IMR-90 (cell line): Measurements from ENCODE around the gene PRKACA. TPM values are rescaled to one million over a fixed set of nuclear protein-coding genes. Genes with fewer than 3 reads are reported as not detected.

ENCODE experiments used
- ATAC-seq: fragments of 200-7000 bp; cut with Tn5 transposase; 2 replicates; pipeline ENCODE4 v1.9.1; 2020; ENCODE audit warnings: low read depth, mild to moderate bottlenecking, moderate library complexity
- BruUV-seq: library from RNA; stranded (reverse); fragments of 400-500 nt; replicated peaks from 2 replicates; lab custom pipeline; 2021; lab: Mats Ljungman, UMichigan
- CTCF ChIA-PET: fragments of 300-600 bp; formaldehyde crosslinking; extraction: SDS; loops from one replicate; lab custom pipeline; 2021; ENCODE audit warnings: antibody characterized with exemption; lab: Yijun Ruan, JAX
- POLR2A ChIA-PET: fragments of 300-600 bp; sonication (Branson Sonifier 250); formaldehyde crosslinking; loops from one replicate; lab custom pipeline; 2022; ENCODE audit warnings: antibody characterized with exemption; ENCODE audit not compliant: unreplicated experiment; lab: Charles Lee
- DNase-seq: peaks from one replicate; pipeline ENCODE4 v3.0.0; 2013
- H2AFZ ChIP-seq: replicated peaks from 2 replicates; pipeline ENCODE3; 2013; ENCODE audit warnings: low read length, mild to moderate bottlenecking; ENCODE audit not compliant: poor library complexity
- H2AK5ac ChIP-seq: 2 replicates; pipeline ENCODE4 v1.6.1; 2013; ENCODE audit warnings: low read depth, low read length, inconsistent platforms
- H2AK9ac ChIP-seq: replicated peaks from 2 replicates; pipeline ENCODE3; 2013; ENCODE audit warnings: mild to moderate bottlenecking, low read depth, low read length, moderate library complexity; ENCODE audit not compliant: poor library complexity
- H2BK120ac ChIP-seq: 2 replicates; pipeline ENCODE4 v1.6.1; 2013; ENCODE audit warnings: low read depth, low read length, inconsistent platforms
- H2BK15ac ChIP-seq: 3 replicates; pipeline ENCODE4 v1.6.1; 2013; ENCODE audit warnings: low read depth, low read length, inconsistent platforms
- H2BK20ac ChIP-seq: 2 replicates; pipeline ENCODE4 v1.6.1; 2013; ENCODE audit warnings: low read depth, mild to moderate bottlenecking, inconsistent platforms, low read length, moderate library complexity
- H2BK5ac ChIP-seq: 2 replicates; pipeline ENCODE4 v1.6.1; 2013; ENCODE audit warnings: mild to moderate bottlenecking, low read depth, low read length, inconsistent platforms; ENCODE audit not compliant: poor library complexity, severe bottlenecking
- H3K14ac ChIP-seq: replicated peaks from 2 replicates; pipeline ENCODE4 v1.6.1; 2013; ENCODE audit warnings: low read depth, low read length, inconsistent platforms
- H3K18ac ChIP-seq: 2 replicates; pipeline ENCODE4 v1.6.1; 2013; ENCODE audit warnings: low read depth, low read length, control low read depth
- H3K23ac ChIP-seq: 2 replicates; pipeline ENCODE4 v1.6.1; 2013; ENCODE audit warnings: low read depth, low read length, inconsistent platforms
- H3K27ac ChIP-seq: 2 replicates; pipeline ENCODE4 v1.5.1; 2013; ENCODE audit warnings: mild to moderate bottlenecking, control low read depth, low read length; ENCODE audit not compliant: insufficient read depth
- H3K27me3 ChIP-seq: 2 replicates; pipeline ENCODE4 v1.6.1; 2013; ENCODE audit warnings: low read length; ENCODE audit not compliant: control insufficient read depth, insufficient read depth
- H3K36me3 ChIP-seq: 2 replicates; pipeline ENCODE4 v1.6.1; 2013; ENCODE audit warnings: low read length, mixed read lengths; ENCODE audit not compliant: control insufficient read depth, insufficient read depth
- H3K4ac ChIP-seq: 2 replicates; pipeline ENCODE4 v1.6.1; 2013; ENCODE audit warnings: low read depth, low read length, inconsistent platforms
- H3K4me1 ChIP-seq: 2 replicates; pipeline ENCODE4 v1.6.1; 2013; ENCODE audit warnings: low read length, mixed read lengths; ENCODE audit not compliant: control insufficient read depth, insufficient read depth
- H3K4me2 ChIP-seq: 2 replicates; pipeline ENCODE4 v1.6.1; 2013; ENCODE audit warnings: low read depth, mild to moderate bottlenecking, control low read depth, low read length, moderate library complexity
- H3K4me3 ChIP-seq: 2 replicates; pipeline ENCODE4 v1.5.1; 2013; ENCODE audit warnings: low read depth, mild to moderate bottlenecking, control low read depth, low read length, moderate library complexity; ENCODE audit not compliant: insufficient read depth
- H3K56ac ChIP-seq: 2 replicates; pipeline ENCODE4 v1.6.1; 2013; ENCODE audit warnings: low read length, inconsistent platforms; ENCODE audit not compliant: insufficient read depth; ENCODE audit errors: extremely low read depth
- H3K79me1 ChIP-seq, 2 experiments: 2 replicates each; pipeline ENCODE4 v1.6.1; 2013; ENCODE audit warnings: low read length in 2 of 2, inconsistent platforms in 1 of 2, low read depth in 1 of 2
- H3K9ac ChIP-seq: 2 replicates; pipeline ENCODE4 v1.6.1; 2013; ENCODE audit warnings: low read depth, low read length, control low read depth
- H3K9me1 ChIP-seq: 2 replicates; pipeline ENCODE4 v1.6.1; 2013; ENCODE audit warnings: low read length, inconsistent platforms; ENCODE audit not compliant: insufficient read depth
- H3K9me3 ChIP-seq: 2 replicates; pipeline ENCODE4 v1.6.1; 2013; ENCODE audit warnings: low read length; ENCODE audit not compliant: control insufficient read depth, insufficient read depth
- H4K20me1 ChIP-seq: 2 replicates; pipeline ENCODE4 v1.6.1; 2013; ENCODE audit warnings: low read length, inconsistent platforms; ENCODE audit not compliant: insufficient read depth
- H4K5ac ChIP-seq: 2 replicates; pipeline ENCODE4 v1.6.1; 2013; ENCODE audit warnings: mild to moderate bottlenecking, low read depth, low read length, control low read depth
- H4K8ac ChIP-seq, 2 experiments: 2 replicates each; pipeline ENCODE4 v1.6.1; 2013; ENCODE audit warnings: low read depth in 2 of 2, low read length in 2 of 2, control low read depth in 1 of 2, inconsistent platforms in 1 of 2
- H4K91ac ChIP-seq: 2 replicates; pipeline ENCODE4 v1.6.1; 2013; ENCODE audit warnings: low read depth, low read length, inconsistent platforms; ENCODE audit not compliant: insufficient read depth
- BHLHE40 ChIP-seq: fragments of 150-350 bp; IDR thresholded peaks from 2 replicates; pipeline ENCODE4 v1.6.1; 2016; ENCODE audit warnings: mild to moderate bottlenecking, low read depth, low read length
- CHD1 ChIP-seq: IDR thresholded peaks from 2 replicates; pipeline ENCODE4 v1.6.1; 2012; ENCODE audit warnings: low read depth, low read length, improper control_type of control experiment
- MAFK ChIP-seq: IDR thresholded peaks from 2 replicates; pipeline ENCODE4 v1.6.1; 2012; ENCODE audit warnings: low read depth, low read length, improper control_type of control experiment
- RAD21 ChIP-seq: IDR thresholded peaks from 2 replicates; pipeline ENCODE4 v1.6.1; 2012; ENCODE audit warnings: low read length, improper control_type of control experiment
- RCOR1 ChIP-seq: IDR thresholded peaks from 2 replicates; pipeline ENCODE4 v1.6.1; 2012; ENCODE audit warnings: mild to moderate bottlenecking, low read length, improper control_type of control experiment; ENCODE audit not compliant: insufficient replicate concordance
- SMC3 ChIP-seq: fragments of 150-350 bp; IDR thresholded peaks from 2 replicates; pipeline ENCODE4 v1.6.1; 2016; ENCODE audit warnings: low read depth, mild to moderate bottlenecking, antibody characterized with exemption, low read length, moderate library complexity
- WGBS, 2 experiments: methylation state at CpG; one replicate each; pipeline versions ENCODE4 v1.1.5 to v1.1.7; 2013; ENCODE audit warnings: missing lambda C conversion rate in 2 of 2; ENCODE audit not compliant: insufficient read length in 1 of 2; ENCODE audit errors: extremely low coverage in 2 of 2; 5-methylcytosine and 5-hydroxymethylcytosine counted together
- dilution Hi-C: fragments of 300-500 bp; cut with HindIII; formaldehyde crosslinking; loops from one replicate; pipeline ENCODE4 v1.14.3; 2018; ENCODE audit warnings: low sequenced_read_pairs; ENCODE audit not compliant: unreplicated experiment
- in situ Hi-C: fragments of 300-500 bp; cut with MboI; formaldehyde crosslinking; loops from 3 replicates; pipeline ENCODE4 v1.14.3; 2019; ENCODE audit warnings: low sequenced_read_pairs, inconsistent platforms, mixed read lengths
- intact Hi-C: fragments of 100-400 bp; cut with micrococcal nuclease; formaldehyde crosslinking; loops from 2 replicates; pipeline ENCODE4 v1.10.0; 2022
- polyA plus RNA-seq, 3 experiments: library from polyadenylated mRNA; depleted of rRNA; stranded (reverse); fragments of >200 nt; gene quantifications; 2 replicates each; pipeline ENCODE4 v1.2.3, GENCODE V29; 2012; ENCODE audit warnings: low replicate concordance in 1 of 3
- total RNA-seq: library from RNA; depleted of rRNA; stranded (reverse); fragments of >200 nt; gene quantifications from 2 replicates; pipeline ENCODE4 v1.2.3, GENCODE V29; 2012
- TF ChIP-seq, protein P1 (sequence below): fragments of 150-350 bp; IDR thresholded peaks from 2 replicates; pipeline ENCODE4 v1.6.1; 2016; ENCODE audit warnings: low read depth, mild to moderate bottlenecking, low read length, moderate library complexity, borderline replicate concordance
- TF ChIP-seq, protein P2 (sequence below): conservative IDR thresholded peaks from 2 replicates; pipeline ENCODE4 v1.5.1; 2012; ENCODE audit warnings: mild to moderate bottlenecking, low read depth, low read length, improper control_type of control experiment

The PRKACA gene
- total and polyA plus RNA-seq, 2 of the 4 experiments (the other 2 are of a cell fraction): 18.1 to 94.5 TPM

DNA sequence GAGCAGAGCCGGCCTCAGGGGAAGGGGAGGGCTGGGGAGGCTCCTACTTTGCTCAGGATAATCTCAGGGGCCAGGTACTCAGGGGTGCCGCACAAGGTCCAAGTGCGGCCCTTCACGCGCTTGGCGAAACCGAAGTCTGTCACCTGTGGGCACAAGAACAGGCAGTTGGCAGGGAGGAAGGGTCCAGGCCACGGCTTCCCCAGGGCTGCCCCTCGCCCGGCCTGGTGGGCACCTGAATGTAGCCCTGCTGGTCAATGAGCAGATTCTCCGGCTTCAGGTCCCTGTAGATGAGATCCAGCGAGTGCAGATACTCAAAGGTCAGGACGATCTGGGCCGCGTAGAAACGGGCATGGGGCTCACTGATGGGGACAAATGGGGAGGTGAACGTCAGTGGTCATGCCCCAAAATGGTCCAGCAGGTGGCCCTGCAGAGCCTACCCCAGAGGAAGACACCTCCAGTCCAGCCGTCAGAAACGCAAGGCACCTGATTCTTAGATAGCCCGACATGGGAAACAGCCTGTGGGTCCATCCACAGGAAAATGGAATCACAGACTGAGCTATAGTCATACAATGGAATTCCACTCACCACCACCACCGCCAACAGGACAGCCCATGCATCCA is 19.9 kb downstream of the PRKACA start:
- H3K27ac ChIP-seq: no peak overlapping the region
- no peak overlapping the region for H2BK20ac ChIP-seq
- no peaks in the 10 kb centered on the region for H4K20me1 ChIP-seq
- peaks cover 33% of the 10 kb centered on the region for H3K36me3 ChIP-seq
- TF ChIP-seq SMC3: peak; percentile 12; the same call in 1 of the 2 replicates
- TF ChIP-seq MAFK: no peak
- no peak for TF ChIP-seq BHLHE40
- TF ChIP-seq CHD1: no peak
- no peak for TF ChIP-seq RAD21
- TF ChIP-seq, protein P1, sequence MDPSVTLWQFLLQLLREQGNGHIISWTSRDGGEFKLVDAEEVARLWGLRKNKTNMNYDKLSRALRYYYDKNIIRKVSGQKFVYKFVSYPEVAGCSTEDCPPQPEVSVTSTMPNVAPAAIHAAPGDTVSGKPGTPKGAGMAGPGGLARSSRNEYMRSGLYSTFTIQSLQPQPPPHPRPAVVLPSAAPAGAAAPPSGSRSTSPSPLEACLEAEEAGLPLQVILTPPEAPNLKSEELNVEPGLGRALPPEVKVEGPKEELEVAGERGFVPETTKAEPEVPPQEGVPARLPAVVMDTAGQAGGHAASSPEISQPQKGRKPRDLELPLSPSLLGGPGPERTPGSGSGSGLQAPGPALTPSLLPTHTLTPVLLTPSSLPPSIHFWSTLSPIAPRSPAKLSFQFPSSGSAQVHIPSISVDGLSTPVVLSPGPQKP: no peak
- TF ChIP-seq RCOR1: no peak
- TF ChIP-seq, protein P2, sequence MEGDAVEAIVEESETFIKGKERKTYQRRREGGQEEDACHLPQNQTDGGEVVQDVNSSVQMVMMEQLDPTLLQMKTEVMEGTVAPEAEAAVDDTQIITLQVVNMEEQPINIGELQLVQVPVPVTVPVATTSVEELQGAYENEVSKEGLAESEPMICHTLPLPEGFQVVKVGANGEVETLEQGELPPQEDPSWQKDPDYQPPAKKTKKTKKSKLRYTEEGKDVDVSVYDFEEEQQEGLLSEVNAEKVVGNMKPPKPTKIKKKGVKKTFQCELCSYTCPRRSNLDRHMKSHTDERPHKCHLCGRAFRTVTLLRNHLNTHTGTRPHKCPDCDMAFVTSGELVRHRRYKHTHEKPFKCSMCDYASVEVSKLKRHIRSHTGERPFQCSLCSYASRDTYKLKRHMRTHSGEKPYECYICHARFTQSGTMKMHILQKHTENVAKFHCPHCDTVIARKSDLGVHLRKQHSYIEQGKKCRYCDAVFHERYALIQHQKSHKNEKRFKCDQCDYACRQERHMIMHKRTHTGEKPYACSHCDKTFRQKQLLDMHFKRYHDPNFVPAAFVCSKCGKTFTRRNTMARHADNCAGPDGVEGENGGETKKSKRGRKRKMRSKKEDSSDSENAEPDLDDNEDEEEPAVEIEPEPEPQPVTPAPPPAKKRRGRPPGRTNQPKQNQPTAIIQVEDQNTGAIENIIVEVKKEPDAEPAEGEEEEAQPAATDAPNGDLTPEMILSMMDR: 0 out of 2 replicates have a peak, but pooled peaks have one; percentile 13
- H3K9ac ChIP-seq: no peak overlapping the region
- no peak overlapping the region for H2AK5ac ChIP-seq
- H3K9me3 ChIP-seq: peaks cover 8% of the 10 kb centered on the region
- H2BK15ac ChIP-seq: no peak overlapping the region
- no peak overlapping the region for H4K8ac ChIP-seq
- BruUV-seq: no TSS peak
- no peak overlapping the region for H4K91ac ChIP-seq
- no peak overlapping the region for H3K4me2 ChIP-seq
- POLR2A ChIA-PET: no interaction called here
- ATAC-seq (no peak; the same call in 1 of the 2 replicates), DNase-seq (no peak)
- intact Hi-C loops: no loop called here
- H3K14ac ChIP-seq: no peak overlapping the region
- in situ Hi-C loops: loop anchor here (25.0 kb wide), 1 partner anchor 335 kb away; the partner anchor contains the start of genes C19orf53 and MRI1
- no peak overlapping the region for H3K56ac ChIP-seq
- CTCF ChIA-PET: no interaction called here
- H2AK9ac ChIP-seq: no peak overlapping the region
- H3K27me3 ChIP-seq: no peaks in the 10 kb centered on the region
- WGBS, 2 experiments: 77% methylated on average over 8 of the region's 21 CpGs; no CpG with 5 or more reads in 1 of the 2 experiments
- no peaks in the 10 kb centered on the region for H3K4me1 ChIP-seq
- peaks cover 3% of the 10 kb centered on the region; the same call in 1 of the 2 replicates for H3K9me1 ChIP-seq
- H3K23ac ChIP-seq: no peak overlapping the region
- H2BK120ac ChIP-seq: no peak overlapping the region
- H2BK5ac ChIP-seq: no peak overlapping the region
- no peak overlapping the region for H3K18ac ChIP-seq
- dilution Hi-C loops: no loop called here
- H4K5ac ChIP-seq: no peak overlapping the region
- H3K4me3 ChIP-seq: no peak overlapping the region
- no peak overlapping the region for H2AFZ ChIP-seq
- H3K4ac ChIP-seq: no peak overlapping the region
- H3K79me1 ChIP-seq: no peaks in the 10 kb centered on the region; a peak in 1 of 4 replicates
